Activated CD8-positive, alpha-beta memory T cell treated with anti-CD3 and anti-CD28 coated beads, Interleukin-2, amount 50 U/mL, for 1 hour (primary cell): ENCODE results near the gene IDI1.
"Not testable (repeated sequence)": the region's sequence is repeated elsewhere in the genome, so short reads cannot be mapped to it uniquely, and the experiment has no call there.

Source experiments
- DNase-seq: peaks from one replicate; pipeline ENCODE4 v3.0.0-alpha.2; 2020; ENCODE audit errors: extremely low read depth

The IDI1 gene

DNA sequence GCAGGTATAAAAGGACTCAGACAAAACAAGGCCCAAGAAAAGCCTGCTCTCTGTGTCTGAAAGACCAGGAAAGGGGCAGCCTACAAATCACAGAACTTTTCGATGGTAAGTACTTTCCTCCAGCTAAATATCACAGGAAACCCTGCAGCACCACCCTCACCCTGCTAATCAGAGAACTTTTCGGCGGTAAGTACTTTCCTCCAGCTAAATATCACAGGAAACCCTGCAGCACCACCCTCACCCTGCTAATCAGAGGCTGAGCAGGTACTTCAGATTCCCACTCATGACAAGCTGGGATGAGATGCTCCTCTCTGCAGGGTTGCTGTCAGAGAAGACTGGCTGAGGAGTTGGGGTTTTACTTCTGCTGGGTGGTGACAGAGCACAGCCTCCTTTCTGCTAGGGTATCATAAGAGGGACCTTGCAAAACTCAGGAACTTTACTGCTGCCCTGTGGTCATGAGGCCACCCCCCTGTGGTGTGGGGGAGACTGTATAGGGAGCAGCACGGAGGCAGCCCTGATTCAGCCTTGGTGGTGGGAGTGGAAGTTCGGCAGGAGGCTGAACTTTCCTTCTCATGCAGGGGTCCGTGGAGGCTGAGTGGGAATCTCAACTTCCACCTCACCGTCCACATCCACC lies 14.4 kb upstream of the IDI1 start:
- no peak for DNase-seq

DNA sequence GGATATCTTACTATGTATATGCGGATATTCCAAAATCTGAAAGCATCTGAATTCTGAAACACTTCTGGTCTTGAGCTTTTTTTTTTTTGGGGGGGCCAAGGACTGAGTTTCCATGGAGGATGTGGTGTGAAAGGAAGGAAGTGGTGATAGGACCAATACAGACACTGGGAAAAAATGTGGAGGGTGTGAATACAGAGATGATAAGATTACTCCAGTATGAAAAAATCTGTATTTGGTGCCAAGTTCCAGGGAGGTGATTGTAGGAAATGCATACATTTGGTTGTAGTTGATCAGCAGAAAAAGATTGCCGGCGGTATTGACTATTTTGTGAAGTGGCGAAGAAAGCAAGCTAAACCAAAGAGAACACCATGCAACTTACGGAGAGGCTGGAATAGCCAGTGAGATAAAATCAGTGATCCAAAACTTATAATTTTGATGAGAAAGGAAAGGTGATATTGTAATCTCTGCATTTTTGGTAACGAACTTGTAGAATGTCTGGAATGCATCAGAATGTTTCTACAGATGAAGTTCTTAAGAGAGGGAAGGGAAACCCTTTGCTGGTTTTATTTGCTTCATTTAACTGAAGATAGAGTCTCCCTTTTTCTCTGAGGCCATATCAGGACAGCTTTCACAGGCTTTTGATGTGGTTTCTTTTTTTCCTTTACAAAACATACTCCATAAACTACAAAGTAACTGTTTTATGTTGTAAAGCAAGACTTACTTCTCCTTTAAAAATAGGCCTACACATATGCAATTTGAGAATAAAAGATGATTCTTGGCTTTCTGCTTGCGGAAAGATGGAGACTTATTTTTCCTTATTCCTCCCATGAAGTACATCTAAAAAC lies 13.2 kb upstream of the IDI1 start:
- DNase-seq: no peak

DNA sequence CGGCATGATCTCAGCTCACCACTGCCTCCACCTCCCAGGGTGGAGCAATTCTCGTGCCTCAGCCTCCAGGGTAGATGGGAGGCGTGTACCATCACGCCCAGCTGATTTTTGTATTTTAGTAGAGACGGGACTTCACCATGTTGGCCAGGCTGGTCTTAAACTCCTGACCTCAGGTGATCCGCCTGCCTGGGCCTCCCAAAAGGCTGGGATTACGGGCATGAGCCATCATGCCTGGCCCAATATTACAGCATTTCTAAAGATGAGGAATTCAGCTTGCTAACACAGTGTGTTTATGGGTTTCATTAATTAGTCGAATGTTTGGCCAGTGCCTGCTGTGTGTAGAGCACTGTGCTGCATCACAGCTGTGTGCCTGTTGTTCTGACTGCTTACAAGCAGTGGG lies 11.0 kb upstream of the IDI1 start:
- no peak for DNase-seq

DNA sequence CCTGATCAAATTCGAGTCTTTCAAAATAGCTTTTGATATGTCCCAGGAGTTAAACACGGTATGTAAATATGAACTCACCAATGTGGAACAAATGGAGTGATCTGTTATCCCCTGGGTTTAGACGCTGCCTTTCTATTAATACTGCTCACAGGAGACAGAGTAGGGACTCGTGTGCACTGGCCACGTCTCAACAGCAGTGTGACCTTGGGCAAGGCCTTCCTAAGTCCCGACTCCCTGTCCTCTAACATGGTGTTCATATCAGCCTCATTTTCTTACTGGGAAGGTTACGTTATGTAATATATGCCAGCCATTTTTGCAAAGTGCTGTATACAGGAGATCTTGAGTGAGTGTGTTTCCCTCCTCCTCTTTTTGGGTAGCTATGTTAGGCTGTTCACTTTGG lies 9.1 kb upstream of the IDI1 start:
- no peak for DNase-seq

DNA sequence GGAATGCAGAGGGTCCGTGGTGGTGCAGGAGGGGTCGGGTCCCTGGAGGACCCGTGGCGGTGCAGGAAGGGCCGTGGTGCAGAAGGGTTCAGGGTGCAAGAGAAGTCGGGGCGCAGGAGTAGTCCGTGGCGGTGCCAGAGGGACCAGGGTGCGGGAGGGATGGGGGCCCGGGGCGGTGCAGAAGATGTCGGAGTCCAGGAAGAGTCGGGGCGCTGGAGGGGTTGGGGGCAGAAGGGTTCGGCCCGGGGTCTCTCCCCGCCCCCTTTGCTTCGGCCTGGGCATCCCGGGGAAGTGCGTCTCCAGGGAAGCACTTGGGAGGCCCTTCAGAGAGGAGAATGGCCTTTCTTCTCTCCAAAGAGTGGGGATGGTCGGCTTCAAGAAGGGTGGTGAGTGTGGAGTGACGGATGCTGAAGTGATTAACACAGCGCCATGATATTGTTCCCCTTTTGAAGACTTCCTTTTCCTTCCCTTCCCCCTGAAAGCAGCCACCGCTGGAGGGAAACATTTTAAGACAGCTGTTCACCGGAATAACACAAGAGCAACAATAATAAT lies 8.3 kb upstream of the IDI1 start:
- DNase-seq: no peak

GRCh38 chr10:1056326-1057105 lies 7.6 kb upstream of the IDI1 start, which contains the start of gene WDR37:
Gene WDR37, plus strand, starts transcription at chr10:1056385. Its CDS starts 15,771 bp downstream, at chr10:1072156.
- peak; percentile 49 for DNase-seq

DNA sequence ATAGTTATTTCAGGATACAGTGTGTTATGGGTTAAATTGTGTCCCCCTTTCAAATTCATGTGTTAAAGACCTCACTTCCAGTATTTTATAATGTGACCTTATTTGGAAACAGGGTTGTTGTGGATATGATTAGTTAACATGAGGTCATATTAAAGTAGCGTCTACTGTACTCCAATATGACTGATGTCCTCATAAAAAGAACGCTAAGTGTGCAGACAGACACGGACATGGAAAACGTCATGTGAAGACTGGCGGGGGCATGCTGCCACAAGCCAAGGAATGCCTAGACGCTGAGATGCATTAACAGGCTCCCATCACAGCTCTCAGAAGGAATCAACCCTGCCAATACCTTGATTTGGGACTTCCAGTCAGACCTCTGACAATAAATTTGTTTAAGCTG lies 5.8 kb upstream of the IDI1 start:
- DNase-seq: no peak

DNA sequence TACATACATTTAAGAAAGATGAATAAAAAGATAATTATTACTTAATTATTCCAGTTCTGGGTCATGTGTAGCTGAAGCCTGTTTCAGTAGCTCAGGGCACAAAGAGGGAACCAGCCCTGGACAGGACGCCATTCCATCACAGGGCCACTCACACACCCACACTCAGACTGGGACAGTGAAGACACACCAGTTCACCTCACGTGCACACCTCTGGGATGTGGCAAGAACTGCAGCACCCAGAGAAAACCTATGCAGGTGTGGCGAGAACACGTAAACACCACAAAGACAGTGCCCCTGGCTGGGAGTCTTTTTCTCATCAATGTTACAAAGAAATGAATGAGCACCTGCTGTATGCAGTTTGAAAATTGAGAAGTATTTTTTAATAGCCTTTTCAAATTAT lies 1.6 kb upstream of the IDI1 start:
- no peak for DNase-seq

DNA sequence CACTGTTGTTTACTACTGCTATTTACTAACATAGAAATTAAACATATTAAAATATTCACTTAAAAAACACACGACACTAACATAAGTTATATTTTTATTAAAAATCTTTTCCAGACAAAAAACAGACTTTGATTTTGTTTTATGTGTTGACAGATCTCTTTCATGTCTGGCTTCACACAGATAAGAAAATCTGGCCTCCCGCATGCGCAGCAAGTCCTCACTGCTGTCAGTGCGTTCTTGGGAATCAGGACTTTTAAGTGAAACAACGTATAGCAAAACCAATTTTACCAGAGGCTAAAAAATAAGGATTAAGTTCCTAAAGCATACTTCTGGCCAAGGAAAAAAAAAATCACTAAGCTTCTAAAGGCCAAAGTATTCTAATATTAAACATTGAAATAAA lies 1.2 kb upstream of the IDI1 start:
- no peak for DNase-seq

DNA sequence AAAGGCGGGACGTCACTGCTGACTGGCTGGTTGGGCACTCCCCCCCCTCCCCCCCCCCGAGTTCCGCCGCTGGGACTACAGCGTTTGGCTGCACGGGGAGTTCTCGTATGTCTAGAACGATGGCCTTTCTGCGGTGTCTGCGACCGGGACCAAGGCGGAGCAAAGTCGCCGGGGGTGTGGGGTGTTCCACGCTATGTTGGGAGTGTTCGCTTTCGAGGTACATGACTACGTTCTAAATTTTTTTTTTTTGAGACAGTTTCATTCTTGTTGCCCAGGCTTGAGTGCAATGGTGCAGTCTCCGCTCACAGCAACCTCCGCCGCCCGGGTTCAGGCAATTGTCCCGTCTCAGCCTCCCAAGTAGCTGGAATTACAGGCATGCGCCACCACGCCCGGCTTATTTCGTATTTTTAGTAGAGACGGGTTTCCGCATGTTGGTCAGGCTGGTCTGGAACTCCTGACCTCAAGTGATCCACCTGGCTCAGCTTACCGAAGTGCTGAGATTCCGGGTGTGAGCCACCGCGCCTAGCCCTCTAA lies 573 bp upstream of the IDI1 start:
- no peak for DNase-seq

- DNase-seq: no peak
These were observed 579 bp downstream of the IDI1 start for GRCh38 chr10:1048349-1048731.

DNA sequence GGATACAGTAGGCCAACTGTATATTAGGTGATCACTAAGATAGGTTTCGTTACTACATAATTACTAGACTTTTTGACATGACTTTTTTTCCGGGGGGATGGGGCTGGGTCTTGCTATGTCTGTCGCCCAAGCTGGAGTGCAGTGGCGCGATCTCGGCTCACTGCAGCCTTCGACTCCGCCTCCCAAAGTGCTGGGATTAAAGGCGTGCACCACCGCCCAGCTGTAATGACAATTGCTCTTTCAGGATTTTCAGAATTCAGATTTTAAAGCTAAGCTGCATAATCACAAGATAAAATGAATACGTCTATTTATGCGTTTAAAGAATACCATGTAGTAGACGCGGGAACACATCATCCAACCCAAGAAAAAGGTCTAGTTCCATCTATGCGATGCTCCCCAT lies 982 bp downstream of the IDI1 start:
- DNase-seq: no peak

DNA sequence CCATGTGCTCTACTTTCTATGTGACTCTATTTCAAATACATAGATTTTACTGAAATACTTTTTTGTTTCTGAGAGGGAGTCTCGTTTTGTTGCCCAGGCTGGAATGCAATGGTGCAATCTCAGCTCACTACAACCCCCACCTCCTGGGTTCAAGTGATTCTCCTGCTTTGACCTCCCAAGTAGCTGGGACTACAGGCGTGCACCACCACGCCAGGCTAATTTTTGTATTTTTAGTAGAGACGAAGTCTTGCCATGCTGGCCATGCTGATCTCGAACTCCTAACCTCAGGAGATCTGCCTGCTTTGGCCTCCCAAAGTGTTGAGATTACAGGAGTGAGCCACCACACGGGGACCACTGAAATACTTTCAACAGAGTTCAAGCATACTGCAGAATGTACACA lies 3.5 kb downstream of the IDI1 start:
- DNase-seq: no peak

GRCh38 chr10:1044964-1045363 lies 4.0 kb downstream of the IDI1 start:
- DNase-seq: no peak

GRCh38 chr10:1044146-1044545 lies 4.8 kb downstream of the IDI1 start:
- no peak for DNase-seq

DNA sequence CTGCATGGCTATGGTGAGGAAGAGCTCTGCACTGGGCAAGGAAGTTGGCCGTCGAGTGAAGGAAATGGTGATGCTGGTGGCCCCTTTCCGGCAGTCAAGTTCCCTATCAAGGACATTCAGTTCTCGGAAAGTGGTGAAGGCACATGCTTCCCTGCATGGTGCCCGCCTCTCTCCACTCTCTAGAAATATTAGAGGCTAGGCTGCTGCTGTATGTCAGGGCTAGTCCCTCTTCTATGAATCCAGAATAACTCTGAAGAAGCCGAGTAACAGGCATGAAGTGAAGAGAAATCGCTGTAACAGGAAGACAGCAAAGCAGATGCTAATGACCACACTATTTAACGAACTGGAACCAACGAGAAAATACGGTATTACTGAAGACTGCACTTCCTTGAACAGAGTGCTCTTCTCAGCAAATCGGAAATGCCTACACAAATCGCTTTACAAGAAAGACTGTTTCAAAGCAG lies 5.4 kb downstream of the IDI1 start:
- no peak for DNase-seq

DNA sequence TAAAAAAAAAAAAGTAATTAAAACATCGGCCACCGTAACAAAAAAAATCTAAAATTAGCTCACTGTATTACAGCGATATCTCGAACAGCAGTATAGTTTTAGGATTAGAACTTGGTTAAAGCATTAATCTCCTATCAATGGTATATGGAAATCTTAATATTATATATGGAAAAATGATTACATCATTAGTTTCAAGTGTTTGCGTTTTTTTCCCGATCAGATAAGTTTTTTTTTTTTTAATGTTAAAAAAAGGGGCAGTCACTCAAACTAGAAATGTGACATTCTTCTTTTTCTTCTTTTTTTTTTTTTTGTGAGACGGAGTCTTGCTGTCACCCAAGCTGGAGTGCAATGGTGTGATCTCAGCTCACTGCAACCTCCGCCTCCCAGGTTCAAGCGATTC lies 7.4 kb downstream of the IDI1 start:
- no peak for DNase-seq

GRCh38 chr10:1040133-1040532 lies 8.8 kb downstream of the IDI1 start:
- no peak for DNase-seq

- DNase-seq: not testable (repeated sequence)
These were observed 10.2 kb downstream of the IDI1 start for GRCh38 chr10:1038769-1039168.

- no peak for DNase-seq
These were observed 11.8 kb downstream of the IDI1 start for GRCh38 chr10:1037098-1037497.

- DNase-seq: no peak
These were observed 12.6 kb downstream of the IDI1 start for GRCh38 chr10:1036341-1036791.

DNA sequence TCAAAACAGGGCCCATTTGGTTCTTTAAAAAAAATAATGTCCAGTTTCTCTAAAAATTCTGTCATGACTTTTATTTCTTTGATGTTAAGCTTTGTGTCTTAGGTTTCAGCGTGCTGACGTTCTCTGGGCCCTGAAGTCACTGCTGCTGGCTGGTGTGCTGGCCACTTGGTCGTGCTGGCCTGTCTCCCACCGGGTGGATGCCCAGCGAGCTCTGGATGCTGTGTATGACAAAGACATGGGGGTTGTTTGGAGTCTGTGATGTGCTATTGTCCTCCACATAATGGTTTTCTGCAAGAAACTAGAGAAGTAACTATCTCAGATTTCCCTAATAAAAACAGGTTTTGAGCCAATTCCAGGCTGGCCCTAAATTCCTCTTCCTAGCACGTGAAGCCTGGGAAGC lies 13.7 kb downstream of the IDI1 start:
- DNase-seq: no peak
